Neural progenitor cell (in vitro differentiated cells): Measurements from ENCODE around the gene MRAP2. TPM values are rescaled to one million over a fixed set of nuclear protein-coding genes. Genes with fewer than 3 reads are reported as not detected.

ENCODE experiments used
- DNase-seq: peaks from one replicate; pipeline ENCODE4 v3.0.0-alpha.2; 2016; ENCODE audit warnings: low spot score
- H2AFZ ChIP-seq: fragments of 200-600 bp; sonication (generic); replicated peaks from 2 replicates; pipeline ENCODE4 v1.6.1; 2016; ENCODE audit warnings: antibody characterized with exemption
- H3F3A ChIP-seq: fragments of 200-600 bp; sonication (generic); 2 replicates; pipeline ENCODE4 v1.6.1; 2016; ENCODE audit warnings: antibody characterized with exemption, low read depth
- H3K27ac ChIP-seq: fragments of 200-600 bp; sonication (generic); 2 replicates; pipeline ENCODE4 v1.5.1; 2016; ENCODE audit warnings: mild to moderate bottlenecking
- H3K27me3 ChIP-seq: fragments of 200-600 bp; sonication (generic); 2 replicates; pipeline ENCODE4 v1.6.1; 2016; ENCODE audit warnings: mild to moderate bottlenecking, moderate library complexity
- H3K36me3 ChIP-seq: fragments of 200-600 bp; sonication (generic); 2 replicates; pipeline ENCODE4 v1.5.1; 2016
- H3K4me1 ChIP-seq: fragments of 200-600 bp; sonication (generic); 2 replicates; pipeline ENCODE4 v1.6.1; 2016; ENCODE audit warnings: mixed run types
- H3K4me2 ChIP-seq: fragments of 200-600 bp; sonication (generic); 2 replicates; pipeline ENCODE4 v1.6.1; 2016
- H3K4me3 ChIP-seq: fragments of 200-600 bp; sonication (generic); 2 replicates; pipeline ENCODE4 v1.5.1; 2016
- H3K79me2 ChIP-seq: fragments of 200-600 bp; sonication (generic); 2 replicates; pipeline ENCODE4 v1.6.1; 2016; ENCODE audit warnings: low read depth
- H3K9ac ChIP-seq: fragments of 200-600 bp; sonication (generic); 2 replicates; pipeline ENCODE4 v1.6.1; 2016
- H3K9me3 ChIP-seq: fragments of 200-600 bp; sonication (generic); 2 replicates; pipeline ENCODE4 v1.5.1; 2016; ENCODE audit warnings: low read depth
- H4K20me1 ChIP-seq: fragments of 200-600 bp; sonication (generic); 2 replicates; pipeline ENCODE4 v1.6.1; 2016; ENCODE audit warnings: low read depth
- H3K27ac Mint-ChIP-seq: 3 replicates; pipeline ENCODE4 v1.8.0; 2021; ENCODE audit warnings: mixed read lengths
- H3K27me3 Mint-ChIP-seq: 2 replicates; pipeline ENCODE4 v1.8.0; 2022; ENCODE audit warnings: low read depth, mild to moderate bottlenecking, inconsistent platforms, moderate library complexity, mixed read lengths; ENCODE audit not compliant: insufficient read depth
- H3K36me3 Mint-ChIP-seq: 3 replicates; pipeline ENCODE4 v1.8.0; 2021; ENCODE audit warnings: mixed read lengths
- H3K4me1 Mint-ChIP-seq: 3 replicates; pipeline ENCODE4 v1.8.0; 2021; ENCODE audit warnings: mixed read lengths
- H3K4me3 Mint-ChIP-seq: 3 replicates; pipeline ENCODE4 v1.8.0; 2021; ENCODE audit warnings: mild to moderate bottlenecking, moderate library complexity, mixed read lengths
- H3K9me3 Mint-ChIP-seq: 3 replicates; pipeline ENCODE4 v1.8.0; 2020; ENCODE audit warnings: mixed read lengths
- EZH2 ChIP-seq: fragments of 200-600 bp; sonication (generic); IDR thresholded peaks from 2 replicates; pipeline ENCODE4 v1.6.1; 2017; ENCODE audit warnings: antibody characterized with exemption, mild to moderate bottlenecking, moderate library complexity
- EZH2phosphoT487 ChIP-seq: fragments of 200-600 bp; sonication (generic); IDR thresholded peaks from 2 replicates; pipeline ENCODE4 v1.6.1; 2017; ENCODE audit warnings: antibody characterized with exemption
- total RNA-seq: library from RNA; depleted of rRNA; stranded (reverse); fragments of >200 nt; gene quantifications from 2 replicates; pipeline ENCODE4 v1.2.3, GENCODE V29; 2015; ENCODE audit warnings: low replicate concordance
- TF ChIP-seq, protein P1 (sequence below): fragments of 200-600 bp; sonication (generic); IDR thresholded peaks from 2 replicates; pipeline ENCODE4 v1.5.1; 2017; ENCODE audit warnings: antibody characterized with exemption, mild to moderate bottlenecking

MRAP2 gene
- total RNA-seq, 1 donor from 2014 or later, result 0.75 TPM

DNA sequence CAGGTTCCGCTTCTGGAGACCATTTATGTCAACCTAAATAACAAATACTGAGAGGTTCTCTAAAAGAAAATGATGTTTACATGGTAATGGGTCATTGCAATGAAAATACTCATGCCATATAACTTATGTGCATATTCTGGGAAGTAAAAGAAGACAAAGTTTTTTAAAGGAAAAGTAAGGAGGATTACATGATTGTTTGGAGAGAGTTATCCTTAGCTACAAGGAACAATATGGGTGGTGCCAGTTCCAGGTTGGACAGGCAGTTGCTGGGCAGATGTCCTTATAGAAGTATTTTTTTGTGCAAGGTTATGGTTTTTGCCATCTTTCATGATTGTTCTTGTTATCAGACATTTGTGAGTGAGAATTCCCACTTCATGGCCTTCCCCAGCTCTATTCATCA, 52.5 kb downstream of the MRAP2 start:
- TF ChIP-seq EZH2, result no peak
- TF ChIP-seq, protein P1, sequence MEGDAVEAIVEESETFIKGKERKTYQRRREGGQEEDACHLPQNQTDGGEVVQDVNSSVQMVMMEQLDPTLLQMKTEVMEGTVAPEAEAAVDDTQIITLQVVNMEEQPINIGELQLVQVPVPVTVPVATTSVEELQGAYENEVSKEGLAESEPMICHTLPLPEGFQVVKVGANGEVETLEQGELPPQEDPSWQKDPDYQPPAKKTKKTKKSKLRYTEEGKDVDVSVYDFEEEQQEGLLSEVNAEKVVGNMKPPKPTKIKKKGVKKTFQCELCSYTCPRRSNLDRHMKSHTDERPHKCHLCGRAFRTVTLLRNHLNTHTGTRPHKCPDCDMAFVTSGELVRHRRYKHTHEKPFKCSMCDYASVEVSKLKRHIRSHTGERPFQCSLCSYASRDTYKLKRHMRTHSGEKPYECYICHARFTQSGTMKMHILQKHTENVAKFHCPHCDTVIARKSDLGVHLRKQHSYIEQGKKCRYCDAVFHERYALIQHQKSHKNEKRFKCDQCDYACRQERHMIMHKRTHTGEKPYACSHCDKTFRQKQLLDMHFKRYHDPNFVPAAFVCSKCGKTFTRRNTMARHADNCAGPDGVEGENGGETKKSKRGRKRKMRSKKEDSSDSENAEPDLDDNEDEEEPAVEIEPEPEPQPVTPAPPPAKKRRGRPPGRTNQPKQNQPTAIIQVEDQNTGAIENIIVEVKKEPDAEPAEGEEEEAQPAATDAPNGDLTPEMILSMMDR, result no peak
- no peak for TF ChIP-seq EZH2phosphoT487
- H3K27me3 Mint-ChIP-seq, result peaks cover 2% of the 10 kb centered on the region
- no peak overlapping the region for H3K4me3 ChIP-seq
- H3K36me3 ChIP-seq, result no peaks in the 10 kb centered on the region
- no peak overlapping the region for H2AFZ ChIP-seq
- no peak overlapping the region for H3K27ac ChIP-seq
- no peak overlapping the region for H3K4me3 Mint-ChIP-seq
- H4K20me1 ChIP-seq, result no peaks in the 10 kb centered on the region
- no peak overlapping the region for H3K9ac ChIP-seq
- H3K4me1 Mint-ChIP-seq, result peaks cover 13% of the 10 kb centered on the region
- H3K79me2 ChIP-seq, result no peaks in the 10 kb centered on the region
- no peaks in the 10 kb centered on the region for H3K36me3 Mint-ChIP-seq
- H3K4me2 ChIP-seq, result no peak overlapping the region
- H3K9me3 Mint-ChIP-seq, result no peaks in the 10 kb centered on the region
- H3K9me3 ChIP-seq, result no peaks in the 10 kb centered on the region
- no peak for DNase-seq
- H3K4me1 ChIP-seq, result peaks cover 17% of the 10 kb centered on the region
- H3F3A ChIP-seq, result no peaks in the 10 kb centered on the region
- H3K27ac Mint-ChIP-seq, result no peak overlapping the region
- H3K27me3 ChIP-seq, result no peaks in the 10 kb centered on the region

DNA sequence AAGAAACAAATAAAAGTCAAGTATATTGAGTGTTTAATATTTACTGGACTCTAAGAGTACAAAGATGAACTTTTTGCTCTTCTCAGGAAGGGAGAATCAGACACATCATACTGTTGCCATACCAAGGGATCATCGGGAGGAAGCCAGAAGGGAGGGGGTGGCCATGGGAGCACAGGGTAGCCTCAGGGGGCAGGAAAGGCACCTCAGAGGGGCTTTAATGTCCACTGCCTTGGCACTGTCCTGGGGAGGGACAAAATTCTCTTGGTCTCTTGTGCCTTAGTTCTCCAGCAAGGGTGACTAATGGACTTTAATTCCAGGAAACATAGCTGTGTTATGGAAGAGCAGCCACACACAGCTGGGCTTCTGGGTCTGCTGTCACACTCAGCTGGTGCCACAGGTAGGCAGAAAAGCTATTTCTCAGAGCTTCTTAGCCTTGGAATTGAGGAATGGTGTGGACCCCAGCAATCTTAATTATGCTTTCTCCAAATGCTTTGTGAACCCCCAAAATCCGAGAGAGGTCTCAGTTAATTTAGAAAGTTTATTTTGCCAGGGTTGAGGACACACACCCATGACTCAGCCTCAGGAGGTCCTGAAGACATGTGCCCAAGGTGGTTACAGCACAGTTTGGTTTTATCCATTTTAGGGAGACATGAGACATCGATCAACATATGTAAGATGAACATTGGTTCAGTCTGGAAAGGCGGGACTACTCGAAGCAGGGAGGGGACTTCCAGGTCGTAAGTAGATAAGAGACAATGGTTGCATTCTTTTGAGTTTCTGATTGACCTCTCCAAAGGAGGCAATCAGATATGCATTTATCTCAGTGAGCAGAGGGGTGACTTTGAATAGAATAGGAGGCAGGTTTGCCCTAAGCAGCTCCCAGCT, 53.2 kb downstream of the MRAP2 start:
- Histone ChIP-seq H3K27ac (no peak overlapping the region), H3K9ac (no peak overlapping the region), H3K4me1 (peaks cover 17% of the 10 kb centered on the region), H3K36me3 (no peaks in the 10 kb centered on the region), H3K27me3 (no peaks in the 10 kb centered on the region), H3F3A (no peaks in the 10 kb centered on the region), H3K79me2 (no peaks in the 10 kb centered on the region), H3K4me3 (no peak overlapping the region), H4K20me1 (no peaks in the 10 kb centered on the region), H2AFZ (no peak overlapping the region), H3K4me2 (no peak overlapping the region), H3K9me3 (no peaks in the 10 kb centered on the region)
- H3K9me3 Mint-ChIP-seq, result no peaks in the 10 kb centered on the region
- TF ChIP-seq EZH2phosphoT487, result no peak
- no peak for TF ChIP-seq EZH2
- TF ChIP-seq, protein P1, result no peak
- no peak overlapping the region for H3K4me3 Mint-ChIP-seq
- no peaks in the 10 kb centered on the region for H3K36me3 Mint-ChIP-seq
- H3K27me3 Mint-ChIP-seq, result peaks cover 2% of the 10 kb centered on the region
- DNase-seq, result no peak
- H3K4me1 Mint-ChIP-seq, result peaks cover 13% of the 10 kb centered on the region
- no peak overlapping the region for H3K27ac Mint-ChIP-seq

DNA sequence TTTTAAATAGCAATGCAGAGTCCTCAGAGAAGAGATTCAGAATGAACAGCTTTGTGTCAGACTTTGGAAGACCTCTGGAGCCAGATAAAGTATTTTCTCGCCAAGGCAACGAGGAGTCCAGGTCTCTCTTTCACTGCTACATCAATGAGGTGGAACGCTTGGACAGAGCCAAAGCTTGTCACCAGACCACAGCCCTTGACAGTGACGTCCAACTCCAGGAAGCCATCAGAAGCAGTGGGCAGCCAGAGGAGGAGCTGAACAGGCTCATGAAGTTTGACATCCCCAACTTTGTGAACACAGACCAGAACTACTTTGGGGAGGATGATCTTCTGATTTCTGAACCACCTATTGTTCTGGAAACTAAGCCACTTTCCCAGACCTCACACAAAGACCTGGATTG, 55.5 kb downstream of the MRAP2 start:
- H3K9ac ChIP-seq, result no peak overlapping the region
- no peak for TF ChIP-seq EZH2phosphoT487
- no peak for TF ChIP-seq EZH2
- TF ChIP-seq, protein P1, result no peak
- peaks cover 4% of the 10 kb centered on the region for H3K4me1 Mint-ChIP-seq
- no peak overlapping the region for H2AFZ ChIP-seq
- no peaks in the 10 kb centered on the region for H3F3A ChIP-seq
- peaks cover 4% of the 10 kb centered on the region for H3K27me3 Mint-ChIP-seq
- H3K4me2 ChIP-seq, result no peak overlapping the region
- no peak overlapping the region for H3K27ac ChIP-seq
- H3K36me3 ChIP-seq, result no peaks in the 10 kb centered on the region
- no peak overlapping the region for H3K4me3 ChIP-seq
- no peaks in the 10 kb centered on the region for H3K9me3 Mint-ChIP-seq
- no peaks in the 10 kb centered on the region for H3K9me3 ChIP-seq
- no peak for DNase-seq
- no peaks in the 10 kb centered on the region for H3K27me3 ChIP-seq
- no peak overlapping the region for H3K4me3 Mint-ChIP-seq
- H3K36me3 Mint-ChIP-seq, result no peaks in the 10 kb centered on the region
- peaks cover under 1% of the 10 kb centered on the region for H3K4me1 ChIP-seq
- no peaks in the 10 kb centered on the region for H4K20me1 ChIP-seq
- H3K79me2 ChIP-seq, result no peaks in the 10 kb centered on the region
- H3K27ac Mint-ChIP-seq, result no peak overlapping the region
